Measurements from ENCODE around the gene MYOCD. TPM values are rescaled to one million over a fixed set of nuclear protein-coding genes. Genes with fewer than 3 reads are reported as not detected.

MYOCD gene, protein sequence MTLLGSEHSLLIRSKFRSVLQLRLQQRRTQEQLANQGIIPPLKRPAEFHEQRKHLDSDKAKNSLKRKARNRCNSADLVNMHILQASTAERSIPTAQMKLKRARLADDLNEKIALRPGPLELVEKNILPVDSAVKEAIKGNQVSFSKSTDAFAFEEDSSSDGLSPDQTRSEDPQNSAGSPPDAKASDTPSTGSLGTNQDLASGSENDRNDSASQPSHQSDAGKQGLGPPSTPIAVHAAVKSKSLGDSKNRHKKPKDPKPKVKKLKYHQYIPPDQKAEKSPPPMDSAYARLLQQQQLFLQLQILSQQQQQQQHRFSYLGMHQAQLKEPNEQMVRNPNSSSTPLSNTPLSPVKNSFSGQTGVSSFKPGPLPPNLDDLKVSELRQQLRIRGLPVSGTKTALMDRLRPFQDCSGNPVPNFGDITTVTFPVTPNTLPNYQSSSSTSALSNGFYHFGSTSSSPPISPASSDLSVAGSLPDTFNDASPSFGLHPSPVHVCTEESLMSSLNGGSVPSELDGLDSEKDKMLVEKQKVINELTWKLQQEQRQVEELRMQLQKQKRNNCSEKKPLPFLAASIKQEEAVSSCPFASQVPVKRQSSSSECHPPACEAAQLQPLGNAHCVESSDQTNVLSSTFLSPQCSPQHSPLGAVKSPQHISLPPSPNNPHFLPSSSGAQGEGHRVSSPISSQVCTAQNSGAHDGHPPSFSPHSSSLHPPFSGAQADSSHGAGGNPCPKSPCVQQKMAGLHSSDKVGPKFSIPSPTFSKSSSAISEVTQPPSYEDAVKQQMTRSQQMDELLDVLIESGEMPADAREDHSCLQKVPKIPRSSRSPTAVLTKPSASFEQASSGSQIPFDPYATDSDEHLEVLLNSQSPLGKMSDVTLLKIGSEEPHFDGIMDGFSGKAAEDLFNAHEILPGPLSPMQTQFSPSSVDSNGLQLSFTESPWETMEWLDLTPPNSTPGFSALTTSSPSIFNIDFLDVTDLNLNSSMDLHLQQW
- not detected for total RNA-seq

DNA sequence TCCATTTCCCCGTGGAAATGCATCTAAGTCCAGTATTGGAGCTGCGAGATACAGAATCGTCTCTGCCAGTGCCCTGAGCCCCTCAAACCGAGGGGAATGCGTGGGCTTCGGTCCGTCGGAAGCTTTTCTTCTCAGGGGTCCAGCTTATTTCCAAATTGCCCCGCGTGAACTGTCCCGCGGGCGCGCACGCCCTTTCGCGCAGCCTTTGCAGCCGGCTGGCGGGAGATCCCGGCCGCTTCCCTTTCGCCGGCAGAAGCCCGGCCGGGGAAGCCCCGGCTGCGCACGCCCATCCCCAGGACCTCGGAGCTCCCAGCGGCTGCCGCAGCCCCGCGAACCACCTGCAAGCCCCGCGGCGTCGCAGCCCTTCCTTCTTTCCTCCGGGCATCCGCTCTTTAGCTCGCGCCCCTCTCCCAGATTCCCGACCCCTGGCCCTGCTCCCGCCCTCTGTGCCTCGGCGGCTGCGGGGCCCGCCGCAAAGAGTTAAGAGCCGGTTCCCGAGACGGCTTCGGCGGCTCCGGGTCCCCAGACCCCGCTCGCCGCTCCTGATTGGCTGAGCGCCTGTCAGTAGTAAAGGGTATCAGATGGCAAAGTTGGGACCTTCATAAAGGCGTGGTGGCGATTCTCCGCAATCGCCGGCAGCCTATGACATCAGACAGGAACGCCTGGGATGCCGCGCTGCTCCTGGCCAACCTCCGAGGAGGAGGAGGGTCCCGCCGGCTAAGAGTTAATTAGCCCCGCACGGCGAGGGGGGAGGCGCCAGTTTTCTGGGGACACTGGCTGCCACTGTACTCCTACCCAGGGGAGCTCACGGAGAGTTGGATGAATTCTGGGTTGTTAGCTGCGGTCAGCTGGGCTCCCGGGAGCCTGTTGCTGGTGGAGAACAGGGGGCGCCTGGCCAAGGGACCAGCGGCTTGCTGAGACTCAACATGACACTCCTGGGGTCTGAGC is at the start of gene MYOCD:
Gene MYOCD (plus strand): TSS at position 628 of the 948 bp plus-strand sequence. CDS start 299 bp downstream, at position 927.
- no peak for ATAC-seq
- Mint-ChIP-seq H3K36me3 (peaks cover 0 to 21% of the 10 kb centered on the region in 2 donors), H3K27ac (no peak within 1 kb of the TSS), H3K9me3 (peaks cover 2 to 5% of the 10 kb centered on the region in 2 donors)
- no peak for DNase-seq (ENCODE audit: low spot score in 2 of 2)

DNA sequence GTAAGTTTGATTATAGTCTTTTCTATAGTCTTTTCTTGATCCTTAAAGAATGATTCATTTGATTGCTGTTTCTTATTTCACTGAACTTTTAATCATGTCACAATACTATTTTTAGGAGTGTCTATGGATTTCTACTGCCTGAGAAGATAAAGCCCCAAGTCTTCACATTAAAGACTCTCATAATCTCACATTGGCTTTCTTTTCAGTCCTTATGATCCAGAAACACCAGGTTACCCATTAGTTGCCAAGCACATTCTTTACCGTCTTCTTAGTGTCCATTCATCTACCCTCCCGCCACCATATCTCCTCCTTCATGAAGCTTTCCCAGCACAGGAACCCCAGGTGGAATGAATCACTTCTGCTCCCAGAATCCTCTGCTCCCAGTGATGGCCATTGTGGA is 49.5 kb upstream of the MYOCD start:
- ATAC-seq (no peak), DNase-seq (ENCODE audit: low spot score in 2 of 2) (no peak)
- H3K27ac Mint-ChIP-seq = no peak overlapping the region
- peaks cover 0 to 7% of the 10 kb centered on the region in 2 donors for H3K36me3 Mint-ChIP-seq
- peaks cover 16 to 17% of the 10 kb centered on the region in 2 donors for H3K9me3 Mint-ChIP-seq

DNA sequence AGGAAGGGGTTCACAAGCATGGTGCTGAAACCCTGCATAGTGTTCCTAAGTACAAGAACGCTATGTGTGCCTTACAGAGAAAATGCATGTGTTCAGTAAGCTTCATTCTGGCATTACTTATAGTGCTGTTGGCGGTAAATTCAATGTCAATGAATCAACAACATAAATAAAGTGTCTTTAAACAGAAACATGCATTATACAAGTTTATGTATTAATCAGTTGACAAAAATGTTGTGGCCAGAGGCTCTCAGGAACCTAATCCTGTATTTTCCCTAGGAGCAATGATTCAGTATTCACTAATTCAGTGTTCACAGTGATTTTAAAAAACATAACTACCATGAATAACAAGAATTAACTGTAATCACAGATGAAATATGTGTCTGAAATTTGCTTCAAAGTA is 47.1 kb upstream of the MYOCD start:
- Mint-ChIP-seq H3K9me3 (peaks cover 19 to 21% of the 10 kb centered on the region in 2 donors), H3K27ac (no peak overlapping the region), H3K36me3 (peaks cover 0 to 7% of the 10 kb centered on the region in 2 donors)
- ATAC-seq = no peak
- DNase-seq (ENCODE audit: low spot score in 2 of 2) = no peak

DNA sequence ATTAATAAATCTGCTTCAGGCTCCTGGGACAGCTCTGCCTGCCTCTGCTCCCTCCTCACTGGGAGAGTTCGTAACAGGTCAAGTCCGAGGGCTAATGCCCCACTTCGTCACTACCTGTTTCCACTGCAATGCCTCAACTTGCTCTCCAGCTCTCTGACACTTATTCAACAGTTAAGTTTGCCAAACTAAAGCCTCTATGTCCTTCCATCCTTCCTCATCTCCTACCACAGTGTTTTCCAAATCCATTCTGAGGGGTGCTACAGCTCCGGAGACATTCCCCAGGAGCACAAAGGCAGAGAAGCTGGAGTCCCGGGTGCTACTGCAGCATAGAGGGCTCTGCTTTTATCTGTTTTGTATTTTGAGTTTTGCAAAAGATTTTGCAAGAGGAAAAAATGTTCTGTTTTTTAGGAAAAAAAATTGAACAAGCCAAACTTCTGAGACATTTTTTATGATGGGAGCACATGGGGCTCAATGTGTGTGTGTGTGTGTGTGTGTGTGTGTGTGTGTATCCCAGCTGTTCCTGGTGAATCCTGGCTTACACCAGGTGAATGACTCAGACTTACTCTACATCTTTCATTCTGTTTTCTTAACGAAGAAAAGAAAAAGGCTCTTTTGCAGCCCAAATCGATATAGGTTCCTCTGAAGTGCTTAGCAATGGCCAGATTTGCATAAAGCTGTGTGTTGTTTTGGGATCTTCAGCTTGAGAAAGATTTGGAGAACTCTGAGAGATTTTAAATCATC is 46.1 kb upstream of the MYOCD start:
- no peak overlapping the region for H3K27ac Mint-ChIP-seq
- peaks cover 17% of the 10 kb centered on the region in 2 donors for H3K9me3 Mint-ChIP-seq
- H3K36me3 Mint-ChIP-seq = no peaks in the 10 kb centered on the region
- ATAC-seq (no peak), DNase-seq (ENCODE audit: low spot score in 2 of 2) (no peak)

DNA sequence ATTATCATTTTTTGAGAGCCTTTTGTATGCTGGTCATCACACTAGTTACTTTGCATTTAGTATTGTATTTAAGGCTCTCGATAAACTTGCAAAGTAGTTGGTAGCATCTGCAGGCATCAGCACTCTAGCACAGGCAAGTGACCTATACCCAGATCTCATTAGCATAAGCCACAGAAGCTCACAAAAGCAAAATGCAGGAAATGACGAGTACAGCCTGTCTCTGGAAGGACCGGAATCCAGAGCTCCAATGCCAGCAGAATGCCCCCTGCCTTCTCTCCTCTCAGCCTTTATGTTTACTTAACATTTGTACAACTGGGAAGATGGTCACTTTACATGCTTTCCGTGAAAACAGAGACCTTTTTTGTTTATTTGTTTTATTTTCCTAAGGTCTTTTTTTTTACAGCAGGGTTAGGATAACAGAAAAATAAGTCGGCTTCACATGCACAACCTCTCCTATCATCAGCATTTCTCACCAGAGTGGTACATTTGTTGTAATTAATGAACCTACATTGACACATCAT is 45.4 kb upstream of the MYOCD start:
- Mint-ChIP-seq H3K36me3 (no peaks in the 10 kb centered on the region), H3K9me3 (peaks cover 13 to 14% of the 10 kb centered on the region in 2 donors), H3K27ac (no peak overlapping the region)
- DNase-seq (ENCODE audit: low spot score in 2 of 2) = no peak
- no peak for ATAC-seq

DNA sequence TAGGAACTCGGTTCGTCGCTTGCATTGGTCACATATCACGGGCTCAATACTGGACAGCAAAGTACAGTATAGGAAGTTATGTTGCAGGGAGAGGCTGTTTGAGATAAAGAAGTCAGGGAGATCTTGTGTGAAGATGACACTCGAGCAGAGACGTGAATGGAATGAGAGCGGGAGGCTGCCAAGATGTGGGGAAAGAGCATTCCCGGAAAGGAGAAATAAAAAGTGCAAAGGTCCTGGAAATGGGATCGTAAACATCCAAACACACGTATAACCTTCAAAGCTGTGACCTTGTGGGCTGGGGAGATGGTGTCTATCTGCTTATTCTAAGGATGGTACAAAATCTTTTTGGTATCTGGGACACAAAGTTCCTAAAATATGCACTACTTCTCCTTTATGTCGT is 43.0 kb upstream of the MYOCD start:
- DNase-seq (ENCODE audit: low spot score in 2 of 2) (no peak), ATAC-seq (no peak)
- H3K36me3 Mint-ChIP-seq = no peaks in the 10 kb centered on the region
- peaks cover 11 to 14% of the 10 kb centered on the region in 2 donors for H3K9me3 Mint-ChIP-seq
- H3K27ac Mint-ChIP-seq = no peak overlapping the region

DNA sequence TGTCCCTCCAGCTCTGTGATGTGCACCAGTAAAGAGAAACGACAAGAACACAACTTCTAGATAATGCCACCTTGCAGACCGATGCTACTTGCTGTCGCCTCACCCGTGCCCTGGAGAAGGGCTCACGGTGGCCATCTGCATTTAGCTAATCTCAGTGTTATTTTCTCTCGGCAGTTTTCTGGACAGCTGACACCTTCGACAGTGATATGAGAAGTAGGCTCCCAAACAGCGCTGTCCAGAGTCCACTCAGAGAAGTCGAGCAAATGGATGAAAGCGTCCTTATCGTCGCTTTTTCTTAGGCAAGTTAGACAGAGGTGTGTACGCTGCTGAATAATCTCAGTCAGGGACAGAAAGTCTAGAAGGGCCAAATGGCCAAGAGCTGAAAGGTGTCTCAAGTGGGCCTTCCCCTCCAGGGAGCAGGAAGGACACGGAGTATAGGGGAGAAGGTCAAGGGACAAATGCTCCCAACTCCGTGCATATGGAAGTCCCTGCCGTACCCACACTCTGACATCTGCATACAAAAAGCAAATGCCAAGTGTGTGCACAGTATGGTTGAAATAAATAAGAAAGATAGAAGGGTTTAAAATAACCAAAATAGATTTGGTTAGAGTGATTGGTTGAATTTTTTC is 42.4 kb upstream of the MYOCD start:
- H3K36me3 Mint-ChIP-seq = no peaks in the 10 kb centered on the region
- H3K27ac Mint-ChIP-seq = no peak overlapping the region
- ATAC-seq (no peak), DNase-seq (ENCODE audit: low spot score in 2 of 2) (no peak)
- H3K9me3 Mint-ChIP-seq = peaks cover 11 to 14% of the 10 kb centered on the region in 2 donors

DNA sequence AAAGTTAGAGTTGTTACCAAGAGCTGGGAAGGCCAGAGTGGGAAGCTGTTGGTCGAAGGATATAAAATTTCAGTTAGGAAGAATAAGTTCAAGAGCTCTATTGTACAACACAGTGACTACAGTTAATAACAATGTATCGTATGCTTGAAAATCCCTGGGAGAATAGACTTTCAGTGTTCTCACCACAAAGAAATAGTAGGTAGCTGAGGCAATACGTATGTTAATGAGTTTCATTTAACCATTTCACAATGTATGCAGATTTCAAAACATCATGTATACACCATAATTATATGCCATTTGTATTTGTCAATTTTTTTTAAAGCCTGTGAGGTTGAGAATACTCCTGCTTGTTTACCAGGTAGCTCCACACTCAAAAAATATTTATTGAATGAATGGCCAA is 41.5 kb upstream of the MYOCD start:
- H3K36me3 Mint-ChIP-seq = no peaks in the 10 kb centered on the region
- H3K9me3 Mint-ChIP-seq = peaks cover 11 to 14% of the 10 kb centered on the region in 2 donors
- H3K27ac Mint-ChIP-seq = no peak overlapping the region
- ATAC-seq (no peak), DNase-seq (ENCODE audit: low spot score in 2 of 2) (no peak)

DNA sequence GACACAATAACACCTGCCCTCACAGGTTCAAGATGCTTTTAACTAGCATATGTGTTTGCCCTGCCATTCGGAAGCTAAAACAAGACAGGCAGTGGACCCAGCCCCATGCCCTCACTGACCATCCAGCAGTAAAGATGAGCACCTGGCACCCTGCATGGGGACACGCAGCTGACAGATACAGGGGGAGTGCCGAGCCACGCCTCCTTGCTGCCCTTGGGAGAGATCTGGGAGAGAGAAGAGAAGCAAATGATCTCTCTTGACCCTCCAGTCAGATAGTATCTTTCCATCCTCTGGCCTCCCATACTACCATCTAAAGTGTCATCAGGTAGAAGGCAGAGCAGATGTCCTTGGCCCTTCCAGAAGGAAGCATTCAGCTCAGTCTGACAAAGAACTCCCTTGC is 40.6 kb upstream of the MYOCD start:
- no peak for DNase-seq (ENCODE audit: low spot score in 2 of 2)
- H3K9me3 Mint-ChIP-seq = peaks cover 11 to 14% of the 10 kb centered on the region in 2 donors
- H3K36me3 Mint-ChIP-seq = no peaks in the 10 kb centered on the region
- no peak for ATAC-seq
- H3K27ac Mint-ChIP-seq = no peak overlapping the region

DNA sequence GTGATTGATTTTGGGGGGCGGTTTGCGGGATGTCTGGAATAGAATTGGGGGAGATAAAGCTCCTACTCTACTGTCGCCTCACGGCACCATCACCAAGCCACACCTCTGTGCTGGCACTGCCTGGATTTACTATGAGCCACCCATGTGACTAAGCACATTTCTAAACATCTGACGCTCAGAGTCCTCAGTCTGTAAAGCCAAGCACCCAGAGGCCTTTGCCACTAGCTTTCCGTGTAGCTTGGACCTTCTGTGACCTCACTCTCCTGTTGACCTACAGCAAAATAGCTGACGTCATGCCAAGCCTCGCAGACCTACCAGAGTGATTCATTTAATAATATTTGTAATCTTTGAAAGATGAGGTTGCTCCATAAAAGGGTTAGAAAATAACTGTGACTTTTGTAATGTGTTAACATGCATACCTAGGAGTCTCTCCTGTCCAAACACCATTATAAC is 38.5 kb upstream of the MYOCD start:
- Mint-ChIP-seq H3K27ac (no peak overlapping the region), H3K9me3 (peaks cover 15 to 24% of the 10 kb centered on the region in 2 donors), H3K36me3 (peaks cover 0 to 6% of the 10 kb centered on the region in 2 donors)
- no peak for DNase-seq (ENCODE audit: low spot score in 2 of 2)
- no peak for ATAC-seq

DNA sequence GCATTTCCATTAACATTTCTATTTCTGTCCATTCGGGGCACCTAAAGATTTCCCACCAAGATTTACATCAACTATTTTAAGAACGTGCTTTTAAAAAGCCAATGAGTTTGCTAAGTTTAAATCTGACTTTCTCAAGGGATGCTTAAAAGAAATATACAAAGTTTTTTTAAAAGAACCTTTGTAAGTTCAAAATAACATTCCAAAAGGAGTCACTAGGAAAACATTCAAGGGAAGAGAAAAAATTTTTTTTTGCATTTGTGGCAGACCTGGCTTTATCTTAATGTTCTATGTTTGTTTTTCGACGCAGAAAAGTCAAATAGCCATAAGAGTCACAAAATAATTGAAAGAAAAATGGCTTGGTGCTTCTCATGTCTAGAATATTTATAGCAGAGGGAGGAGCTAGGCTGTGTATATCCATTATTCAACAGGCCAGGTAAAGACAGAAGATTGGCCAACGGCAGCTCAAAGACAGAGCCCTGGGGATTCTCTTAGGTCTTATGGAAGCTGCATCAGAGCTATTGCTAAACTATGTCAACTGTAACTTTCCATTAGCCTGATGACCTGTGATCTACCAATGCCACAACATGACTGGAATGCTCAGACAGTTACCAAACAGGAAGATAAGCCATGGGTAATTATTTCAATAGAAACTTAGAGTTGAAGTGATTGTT is 37.8 kb upstream of the MYOCD start:
- H3K9me3 Mint-ChIP-seq = peaks cover 10 to 23% of the 10 kb centered on the region in 2 donors
- no peak overlapping the region for H3K27ac Mint-ChIP-seq
- peaks cover 0 to 6% of the 10 kb centered on the region in 2 donors for H3K36me3 Mint-ChIP-seq
- no peak for ATAC-seq
- no peak for DNase-seq (ENCODE audit: low spot score in 2 of 2)

DNA sequence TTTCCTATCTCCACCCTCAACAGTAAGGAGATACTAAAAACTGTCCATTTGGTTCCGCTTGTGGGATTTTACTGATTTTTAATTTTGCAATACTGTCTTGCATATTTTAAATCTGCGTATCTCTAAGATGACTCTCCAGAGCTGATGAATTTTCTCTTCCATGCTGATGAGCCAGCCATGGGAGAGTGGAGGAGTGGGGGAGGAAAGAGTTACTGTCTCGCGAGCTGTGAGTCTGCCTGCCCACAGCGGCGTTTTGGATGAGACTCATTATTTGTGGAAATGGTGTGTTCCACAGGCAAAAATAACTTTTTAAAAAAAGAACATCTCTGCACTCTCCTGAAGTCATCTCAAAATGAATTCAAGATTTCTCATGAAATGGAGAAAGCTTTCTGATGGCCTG is 34.6 kb upstream of the MYOCD start:
- H3K36me3 Mint-ChIP-seq = peaks cover 0 to 6% of the 10 kb centered on the region in 2 donors
- ATAC-seq (no peak), DNase-seq (ENCODE audit: low spot score in 2 of 2) (no peak)
- no peak overlapping the region for H3K27ac Mint-ChIP-seq
- H3K9me3 Mint-ChIP-seq = peaks cover 9 to 22% of the 10 kb centered on the region in 2 donors

DNA sequence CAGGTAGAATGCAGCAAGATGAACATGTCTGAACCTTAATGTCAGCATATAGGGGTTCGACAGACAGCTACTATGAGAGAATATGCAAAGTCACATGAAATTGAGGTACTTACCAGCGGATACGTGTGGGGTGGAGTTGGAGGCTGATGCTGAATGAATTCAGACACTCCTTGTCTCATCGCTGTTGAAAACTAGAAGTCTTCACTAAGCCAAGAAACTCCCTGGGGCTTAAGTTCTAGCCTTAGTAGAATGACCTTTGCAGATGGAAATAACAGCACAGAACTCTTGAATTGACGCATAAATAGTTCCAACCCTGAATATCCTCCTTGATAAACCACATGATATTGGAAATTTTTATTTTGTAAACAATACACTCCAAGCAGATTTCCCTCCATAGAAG is 32.9 kb upstream of the MYOCD start:
- ATAC-seq (no peak), DNase-seq (ENCODE audit: low spot score in 2 of 2) (no peak)
- no peak overlapping the region for H3K27ac Mint-ChIP-seq
- H3K9me3 Mint-ChIP-seq = peaks cover 11 to 26% of the 10 kb centered on the region in 2 donors
- peaks cover 4 to 10% of the 10 kb centered on the region in 2 donors for H3K36me3 Mint-ChIP-seq

DNA sequence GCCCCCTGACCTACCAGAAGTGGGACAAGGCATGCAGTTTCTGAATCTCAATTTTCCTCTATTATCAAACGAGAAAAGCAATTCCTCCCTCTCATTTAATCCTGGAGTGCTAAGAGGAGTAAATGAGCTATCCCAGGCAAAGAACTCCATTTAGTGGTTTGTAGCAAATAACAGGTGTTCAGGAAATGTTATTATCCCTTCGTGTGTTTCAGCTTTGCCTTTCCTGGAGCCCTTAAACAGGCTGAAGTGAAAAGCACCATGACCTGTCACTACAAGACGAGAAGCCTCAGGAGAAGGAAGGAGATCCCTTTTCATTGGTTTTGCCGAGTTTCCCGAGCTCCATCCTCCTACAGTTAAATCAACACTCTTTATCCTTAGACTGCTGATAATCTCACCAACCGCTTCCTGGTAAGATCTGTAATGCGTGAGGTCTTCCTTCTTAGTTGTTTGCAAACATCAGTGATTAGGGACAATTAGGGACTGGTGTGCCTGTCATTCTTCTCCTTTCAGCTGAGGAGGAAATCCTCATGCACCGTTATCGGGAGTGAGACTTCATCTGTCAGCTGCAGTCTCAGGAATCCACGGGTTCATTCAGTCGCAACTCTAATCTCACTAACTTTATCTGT is 30.8 kb upstream of the MYOCD start:
- H3K36me3 Mint-ChIP-seq = peaks cover 4 to 12% of the 10 kb centered on the region in 2 donors
- H3K9me3 Mint-ChIP-seq = peaks cover 11 to 32% of the 10 kb centered on the region in 2 donors
- no peak for ATAC-seq
- DNase-seq (ENCODE audit: low spot score in 2 of 2) = no peak
- no peak overlapping the region for H3K27ac Mint-ChIP-seq

Measured in activated naive CD4-positive, alpha-beta T cell treated with anti-CD3 and anti-CD28 coated beads, Interleukin-2, amount 50 U/mL, for 72 hours (primary cell).